Measurements from ENCODE around the gene COL23A1. TPM values are rescaled to one million over a fixed set of nuclear protein-coding genes. Genes with fewer than 3 reads are reported as not detected.

COL23A1 gene
- total and polyA plus RNA-seq, 2 experiments from 2014 or later, result 4.8 to 8.2 TPM

DNA sequence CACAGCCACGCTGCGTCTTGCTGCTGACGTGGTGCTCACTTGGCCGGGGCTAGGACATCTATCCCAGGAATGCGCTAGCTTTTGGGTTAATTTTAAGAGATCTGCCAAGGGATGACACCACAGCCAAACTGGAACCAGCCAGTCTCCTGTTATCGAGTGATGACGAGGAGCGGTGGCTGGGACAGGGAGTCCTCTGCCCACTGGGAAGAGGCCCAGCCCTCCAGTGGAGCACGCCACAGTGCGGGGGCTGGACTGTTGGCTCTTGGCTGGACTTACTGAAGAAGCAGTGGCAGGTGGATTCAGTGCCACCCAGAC is 302.4 kb downstream of the COL23A1 start (continued):
- TF ChIP-seq, protein P1, sequence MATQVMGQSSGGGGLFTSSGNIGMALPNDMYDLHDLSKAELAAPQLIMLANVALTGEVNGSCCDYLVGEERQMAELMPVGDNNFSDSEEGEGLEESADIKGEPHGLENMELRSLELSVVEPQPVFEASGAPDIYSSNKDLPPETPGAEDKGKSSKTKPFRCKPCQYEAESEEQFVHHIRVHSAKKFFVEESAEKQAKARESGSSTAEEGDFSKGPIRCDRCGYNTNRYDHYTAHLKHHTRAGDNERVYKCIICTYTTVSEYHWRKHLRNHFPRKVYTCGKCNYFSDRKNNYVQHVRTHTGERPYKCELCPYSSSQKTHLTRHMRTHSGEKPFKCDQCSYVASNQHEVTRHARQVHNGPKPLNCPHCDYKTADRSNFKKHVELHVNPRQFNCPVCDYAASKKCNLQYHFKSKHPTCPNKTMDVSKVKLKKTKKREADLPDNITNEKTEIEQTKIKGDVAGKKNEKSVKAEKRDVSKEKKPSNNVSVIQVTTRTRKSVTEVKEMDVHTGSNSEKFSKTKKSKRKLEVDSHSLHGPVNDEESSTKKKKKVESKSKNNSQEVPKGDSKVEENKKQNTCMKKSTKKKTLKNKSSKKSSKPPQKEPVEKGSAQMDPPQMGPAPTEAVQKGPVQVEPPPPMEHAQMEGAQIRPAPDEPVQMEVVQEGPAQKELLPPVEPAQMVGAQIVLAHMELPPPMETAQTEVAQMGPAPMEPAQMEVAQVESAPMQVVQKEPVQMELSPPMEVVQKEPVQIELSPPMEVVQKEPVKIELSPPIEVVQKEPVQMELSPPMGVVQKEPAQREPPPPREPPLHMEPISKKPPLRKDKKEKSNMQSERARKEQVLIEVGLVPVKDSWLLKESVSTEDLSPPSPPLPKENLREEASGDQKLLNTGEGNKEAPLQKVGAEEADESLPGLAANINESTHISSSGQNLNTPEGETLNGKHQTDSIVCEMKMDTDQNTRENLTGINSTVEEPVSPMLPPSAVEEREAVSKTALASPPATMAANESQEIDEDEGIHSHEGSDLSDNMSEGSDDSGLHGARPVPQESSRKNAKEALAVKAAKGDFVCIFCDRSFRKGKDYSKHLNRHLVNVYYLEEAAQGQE (IDR thresholded peaks at IDR 0.05; ENCODE audit: unreplicated experiment), result no peak
- TF ChIP-seq, protein P2, sequence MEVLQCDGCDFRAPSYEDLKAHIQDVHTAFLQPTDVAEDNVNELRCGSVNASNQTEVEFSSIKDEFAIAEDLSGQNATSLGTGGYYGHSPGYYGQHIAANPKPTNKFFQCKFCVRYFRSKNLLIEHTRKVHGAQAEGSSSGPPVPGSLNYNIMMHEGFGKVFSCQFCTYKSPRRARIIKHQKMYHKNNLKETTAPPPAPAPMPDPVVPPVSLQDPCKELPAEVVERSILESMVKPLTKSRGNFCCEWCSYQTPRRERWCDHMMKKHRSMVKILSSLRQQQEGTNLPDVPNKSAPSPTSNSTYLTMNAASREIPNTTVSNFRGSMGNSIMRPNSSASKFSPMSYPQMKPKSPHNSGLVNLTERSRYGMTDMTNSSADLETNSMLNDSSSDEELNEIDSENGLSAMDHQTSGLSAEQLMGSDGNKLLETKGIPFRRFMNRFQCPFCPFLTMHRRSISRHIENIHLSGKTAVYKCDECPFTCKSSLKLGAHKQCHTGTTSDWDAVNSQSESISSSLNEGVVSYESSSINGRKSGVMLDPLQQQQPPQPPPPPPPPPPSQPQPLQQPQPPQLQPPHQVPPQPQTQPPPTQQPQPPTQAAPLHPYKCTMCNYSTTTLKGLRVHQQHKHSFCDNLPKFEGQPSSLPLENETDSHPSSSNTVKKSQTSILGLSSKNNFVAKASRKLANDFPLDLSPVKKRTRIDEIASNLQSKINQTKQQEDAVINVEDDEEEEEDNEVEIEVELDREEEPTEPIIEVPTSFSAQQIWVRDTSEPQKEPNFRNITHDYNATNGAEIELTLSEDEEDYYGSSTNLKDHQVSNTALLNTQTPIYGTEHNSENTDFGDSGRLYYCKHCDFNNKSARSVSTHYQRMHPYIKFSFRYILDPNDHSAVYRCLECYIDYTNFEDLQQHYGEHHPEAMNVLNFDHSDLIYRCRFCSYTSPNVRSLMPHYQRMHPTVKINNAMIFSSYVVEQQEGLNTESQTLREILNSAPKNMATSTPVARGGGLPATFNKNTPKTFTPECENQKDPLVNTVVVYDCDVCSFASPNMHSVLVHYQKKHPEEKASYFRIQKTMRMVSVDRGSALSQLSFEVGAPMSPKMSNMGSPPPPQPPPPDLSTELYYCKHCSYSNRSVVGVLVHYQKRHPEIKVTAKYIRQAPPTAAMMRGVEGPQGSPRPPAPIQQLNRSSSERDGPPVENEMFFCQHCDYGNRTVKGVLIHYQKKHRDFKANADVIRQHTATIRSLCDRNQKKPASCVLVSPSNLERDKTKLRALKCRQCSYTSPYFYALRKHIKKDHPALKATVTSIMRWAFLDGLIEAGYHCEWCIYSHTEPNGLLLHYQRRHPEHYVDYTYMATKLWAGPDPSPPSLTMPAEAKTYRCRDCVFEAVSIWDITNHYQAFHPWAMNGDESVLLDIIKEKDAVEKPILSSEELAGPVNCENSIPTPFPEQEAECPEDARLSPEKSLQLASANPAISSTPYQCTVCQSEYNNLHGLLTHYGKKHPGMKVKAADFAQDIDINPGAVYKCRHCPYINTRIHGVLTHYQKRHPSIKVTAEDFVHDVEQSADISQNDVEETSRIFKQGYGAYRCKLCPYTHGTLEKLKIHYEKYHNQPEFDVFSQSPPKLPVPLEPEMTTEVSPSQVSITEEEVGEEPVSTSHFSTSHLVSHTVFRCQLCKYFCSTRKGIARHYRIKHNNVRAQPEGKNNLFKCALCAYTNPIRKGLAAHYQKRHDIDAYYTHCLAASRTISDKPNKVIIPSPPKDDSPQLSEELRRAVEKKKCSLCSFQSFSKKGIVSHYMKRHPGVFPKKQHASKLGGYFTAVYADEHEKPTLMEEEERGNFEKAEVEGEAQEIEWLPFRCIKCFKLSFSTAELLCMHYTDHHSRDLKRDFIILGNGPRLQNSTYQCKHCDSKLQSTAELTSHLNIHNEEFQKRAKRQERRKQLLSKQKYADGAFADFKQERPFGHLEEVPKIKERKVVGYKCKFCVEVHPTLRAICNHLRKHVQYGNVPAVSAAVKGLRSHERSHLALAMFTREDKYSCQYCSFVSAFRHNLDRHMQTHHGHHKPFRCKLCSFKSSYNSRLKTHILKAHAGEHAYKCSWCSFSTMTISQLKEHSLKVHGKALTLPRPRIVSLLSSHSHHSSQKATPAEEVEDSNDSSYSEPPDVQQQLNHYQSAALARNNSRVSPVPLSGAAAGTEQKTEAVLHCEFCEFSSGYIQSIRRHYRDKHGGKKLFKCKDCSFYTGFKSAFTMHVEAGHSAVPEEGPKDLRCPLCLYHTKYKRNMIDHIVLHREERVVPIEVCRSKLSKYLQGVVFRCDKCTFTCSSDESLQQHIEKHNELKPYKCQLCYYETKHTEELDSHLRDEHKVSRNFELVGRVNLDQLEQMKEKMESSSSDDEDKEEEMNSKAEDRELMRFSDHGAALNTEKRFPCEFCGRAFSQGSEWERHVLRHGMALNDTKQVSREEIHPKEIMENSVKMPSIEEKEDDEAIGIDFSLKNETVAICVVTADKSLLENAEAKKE (CRISPR knock-in tag; IDR thresholded peaks at IDR 0.05), result no peak
- no peak for TF ChIP-seq STAT1 (IDR thresholded peaks at IDR 0.05; ENCODE audit: unreplicated experiment)
- TF ChIP-seq ZNF331 (CRISPR knock-in tag; IDR thresholded peaks at IDR 0.05; ENCODE audit: low read depth), result no peak
- no peak for TF ChIP-seq CREB1 (CRISPR knock-in tag; IDR thresholded peaks at IDR 0.05; ENCODE audit: low read depth)

Measured in GM23338 (cell line).